Muscle of back (tissue), 11 donors: ENCODE measurements around the gene FANCC. TPM values are rescaled to one million over a fixed set of nuclear protein-coding genes. Genes with fewer than 3 reads are reported as not detected.
A peak's percentile ranks its signal among the peaks of the same experiment; 100 is the strongest.

Source experiments
- DNase-seq, 3 donors: peaks; one replicate each; pipeline versions ENCODE4 v3.0.0 to v3.0.0-alpha.2; 2013
- polyA plus RNA-seq, 10 donors: library from polyadenylated mRNA; unstranded; fragments of 120-200 nt; gene quantifications; one replicate each; pipeline ENCODE4 v1.2.1, GENCODE V29; 2013; ENCODE audit not compliant: insufficient read length in 10 of 10

FANCC gene
- polyA plus RNA-seq, 10 donors = 10.6 to 18.9 (median 15.4) TPM

DNA sequence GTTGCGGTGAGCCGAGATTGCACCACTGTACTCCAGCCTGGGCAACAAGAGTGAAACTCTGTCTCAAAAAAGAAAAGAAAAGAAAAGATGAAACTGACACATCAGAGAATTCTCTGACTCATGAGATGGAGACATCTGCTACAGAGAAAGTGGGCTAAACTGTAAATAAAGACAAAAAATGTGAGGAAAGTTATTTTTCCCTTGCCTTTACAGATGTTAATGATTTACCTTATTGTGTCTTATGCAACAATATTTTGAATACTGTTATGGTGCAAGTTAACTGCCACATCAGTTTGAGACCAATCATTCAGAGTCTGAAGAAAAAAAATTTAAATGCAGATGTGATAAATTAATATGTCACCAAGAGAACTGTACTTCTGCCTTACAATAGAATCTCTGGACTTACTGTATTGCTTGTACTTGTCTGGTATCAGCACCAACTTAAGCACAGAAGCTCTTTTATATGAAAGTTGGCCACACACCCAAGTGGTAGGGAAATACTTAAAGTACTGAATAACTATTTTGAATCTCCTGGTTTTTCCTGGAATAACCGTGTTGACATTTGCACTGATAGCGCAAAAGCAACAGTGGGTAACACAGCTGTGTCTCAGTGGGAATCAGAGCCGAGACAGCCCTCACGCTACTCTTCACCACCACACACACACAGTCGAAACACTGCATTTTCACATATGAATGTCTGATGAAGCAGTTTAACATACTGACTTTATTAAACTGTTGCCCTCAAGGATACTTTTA lies 169.9 kb downstream of the FANCC start:
- no peak for DNase-seq

DNA sequence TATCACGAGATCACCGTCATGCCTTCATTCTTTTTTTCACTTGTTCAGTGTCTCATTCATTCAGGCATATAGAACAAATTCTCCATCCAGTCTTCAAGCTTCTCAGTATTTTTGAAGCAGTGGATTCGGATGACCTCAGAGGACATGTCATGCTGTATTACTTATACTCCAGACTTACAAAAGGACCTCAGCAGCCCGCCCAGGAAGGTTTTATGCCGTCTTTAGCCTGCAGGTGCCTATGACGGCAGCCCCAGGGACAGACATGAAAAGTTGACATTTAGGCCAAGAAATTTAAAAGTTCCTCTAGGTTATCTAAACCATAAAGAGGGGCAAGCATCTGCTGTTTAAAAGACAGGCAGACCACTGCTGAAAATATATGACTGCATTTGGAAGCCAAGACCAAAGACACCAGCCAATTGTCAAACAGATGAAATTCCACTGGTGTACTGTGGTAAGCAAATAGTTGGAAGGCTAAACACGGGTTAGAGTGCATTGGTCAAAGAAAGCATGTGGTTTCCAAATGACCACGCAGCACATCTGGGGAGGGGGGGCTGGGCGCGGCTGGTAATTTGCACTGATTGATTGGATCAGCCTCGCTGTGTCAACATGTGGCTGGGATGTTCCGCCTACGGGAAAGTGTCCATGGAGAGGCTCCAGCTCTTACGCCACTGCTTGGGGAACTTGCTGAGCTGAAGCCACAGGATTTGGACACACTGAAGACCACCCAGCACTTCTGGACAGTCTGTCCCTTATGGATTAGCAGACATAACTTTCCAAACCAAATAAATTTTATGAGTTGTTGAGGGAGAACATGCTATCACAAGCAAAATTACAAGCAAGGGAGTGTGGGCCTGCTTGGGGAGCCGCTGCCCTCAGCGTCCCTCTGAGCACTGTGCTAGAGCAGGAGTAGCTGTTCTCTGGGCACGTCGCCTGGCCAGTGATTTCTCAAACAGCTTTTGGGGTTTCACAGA lies 173.6 kb downstream of the FANCC start:
- peak; percentile 91 to 98 (median 97) for DNase-seq

DNA sequence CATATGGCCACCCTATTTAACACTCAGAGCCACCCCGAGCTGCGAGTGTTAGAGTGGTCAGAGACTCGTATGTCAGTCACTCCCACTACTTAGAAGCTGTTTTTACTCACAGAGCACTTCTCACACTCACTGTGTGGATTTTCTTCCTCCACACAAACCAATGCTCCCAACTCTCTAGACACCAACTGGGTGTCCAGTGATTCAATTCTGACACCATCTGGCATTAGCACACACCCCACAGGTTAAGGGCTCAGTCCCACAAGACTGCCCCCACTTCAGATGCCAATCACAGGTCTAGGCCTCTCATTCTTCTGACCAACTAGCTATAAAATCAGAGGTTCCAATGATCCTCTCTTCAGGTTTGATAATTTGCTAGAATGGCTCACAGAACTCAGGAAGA lies 174.8 kb downstream of the FANCC start:
- DNase-seq = no peak

DNA sequence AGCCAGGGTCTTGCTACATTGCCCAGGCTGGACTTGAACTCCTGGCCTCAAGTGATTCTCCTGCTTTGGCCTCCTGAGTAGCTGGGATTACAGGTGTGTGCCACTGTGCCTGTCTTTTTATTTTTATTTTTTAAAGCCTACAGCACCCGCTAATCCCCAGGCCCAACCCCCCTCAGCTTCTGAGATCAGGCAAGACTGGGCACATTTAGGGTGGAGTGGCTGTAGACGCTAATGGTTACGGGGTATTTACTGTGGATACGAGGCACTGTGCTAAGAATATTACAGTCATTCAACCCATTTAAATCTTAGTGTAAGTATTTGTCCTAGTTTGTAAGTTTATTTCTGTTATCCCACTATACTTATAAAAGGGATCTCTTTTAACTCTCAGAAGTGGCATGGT lies 175.2 kb downstream of the FANCC start:
- no peak for DNase-seq

DNA sequence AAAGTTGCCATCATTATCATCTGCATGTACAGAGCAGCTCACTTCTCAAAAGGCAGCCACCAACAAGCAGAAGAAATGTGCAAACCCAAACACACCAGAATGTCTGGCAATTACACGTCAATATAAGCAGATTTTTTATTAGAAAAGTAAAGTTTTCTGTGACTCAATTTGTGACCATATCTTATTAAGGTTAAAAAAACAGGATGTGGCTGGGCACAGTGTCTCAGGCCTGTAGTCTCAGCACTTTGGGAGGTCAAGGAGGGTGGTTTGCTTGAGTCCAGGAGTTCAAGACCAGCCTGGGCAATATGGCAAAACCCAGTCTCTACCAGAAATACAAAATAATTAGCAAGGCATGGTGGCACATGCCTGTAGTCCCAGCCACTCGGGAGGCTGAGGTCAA lies 176.7 kb downstream of the FANCC start:
- no peak for DNase-seq

DNA sequence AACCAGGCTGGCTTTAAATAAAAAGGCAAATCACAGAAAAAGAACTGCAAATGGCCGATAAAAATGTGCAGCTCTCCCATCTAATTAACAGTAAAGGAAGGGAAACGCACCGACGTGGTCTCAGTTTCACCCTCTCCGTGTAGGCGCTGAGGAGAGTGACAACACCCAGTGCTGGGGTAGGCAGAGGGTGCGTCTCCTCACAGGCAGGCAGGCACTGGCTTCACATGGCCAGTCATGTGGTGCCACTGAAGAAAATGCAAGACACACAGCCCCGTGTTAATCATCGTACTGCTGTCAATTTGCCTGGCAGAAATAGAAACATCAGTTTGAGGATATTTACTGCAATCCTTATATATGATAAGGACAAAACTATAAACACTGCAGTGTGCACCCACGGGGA lies 178.4 kb downstream of the FANCC start:
- DNase-seq = no peak

DNA sequence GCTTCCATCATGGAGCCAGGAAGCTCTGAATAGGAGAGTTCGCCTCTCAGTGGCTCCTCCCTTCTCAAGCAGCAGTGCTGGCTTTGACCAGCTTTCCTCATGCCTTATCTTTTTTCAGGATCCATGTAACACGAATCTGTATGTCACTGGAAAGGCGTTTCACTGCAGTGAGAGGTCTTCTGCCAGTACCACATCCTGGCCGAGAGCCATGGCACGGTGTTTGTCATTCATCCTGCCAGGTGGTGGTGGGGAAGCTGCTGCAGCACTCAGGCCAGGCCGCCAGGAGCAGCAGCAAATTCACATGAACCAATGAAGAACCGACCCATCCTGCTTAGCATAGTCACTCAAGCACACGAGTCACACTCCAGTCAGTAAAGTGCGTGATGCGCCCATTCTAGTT lies 179.0 kb downstream of the FANCC start:
- DNase-seq = no peak

DNA sequence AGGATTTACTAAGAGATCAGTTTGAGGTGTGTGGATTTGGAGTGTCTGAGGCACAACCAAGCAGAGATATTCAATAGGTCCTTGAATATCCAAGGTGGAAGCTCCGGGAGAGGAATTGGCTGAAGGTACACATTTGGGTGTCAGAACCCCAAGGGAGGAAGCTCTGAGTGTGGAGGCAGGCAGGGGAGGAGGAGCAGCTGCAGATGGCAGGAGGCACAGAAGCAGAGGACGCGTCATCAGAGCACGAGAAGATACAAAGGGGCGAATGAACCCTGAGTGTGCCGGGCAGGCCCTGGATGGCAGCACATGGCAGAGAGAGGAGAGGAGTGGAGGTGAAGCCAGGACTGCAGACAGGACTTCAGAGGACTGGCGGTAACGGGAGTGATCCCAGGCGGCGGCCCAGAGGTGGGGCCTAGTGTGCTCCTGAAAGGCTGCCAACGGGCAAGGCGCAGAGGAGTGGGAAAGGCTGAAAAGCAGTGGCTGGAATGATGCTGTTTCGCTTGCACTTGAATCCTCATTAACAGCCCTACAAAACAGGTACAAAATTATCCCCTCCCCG lies 179.8 kb downstream of the FANCC start:
- no peak for DNase-seq

DNA sequence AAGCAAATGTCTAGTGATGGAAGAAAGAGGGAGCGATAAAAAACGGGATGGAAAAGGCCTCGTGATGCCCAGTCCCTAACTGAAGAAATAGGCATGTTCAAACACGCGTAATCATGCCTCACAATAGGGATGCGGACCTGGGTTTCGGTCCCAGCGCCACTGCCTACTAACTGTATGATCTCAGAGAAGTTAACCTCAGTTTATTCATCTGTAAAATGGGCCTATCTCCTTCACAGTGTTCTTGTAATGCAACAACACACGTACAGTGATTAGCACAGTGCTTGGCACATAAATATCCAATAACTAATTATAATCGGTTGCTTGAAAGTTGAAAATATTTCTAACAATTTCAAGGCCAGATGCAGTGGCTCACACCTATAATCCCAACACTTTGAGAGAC lies 181.8 kb downstream of the FANCC start:
- no peak for DNase-seq

DNA sequence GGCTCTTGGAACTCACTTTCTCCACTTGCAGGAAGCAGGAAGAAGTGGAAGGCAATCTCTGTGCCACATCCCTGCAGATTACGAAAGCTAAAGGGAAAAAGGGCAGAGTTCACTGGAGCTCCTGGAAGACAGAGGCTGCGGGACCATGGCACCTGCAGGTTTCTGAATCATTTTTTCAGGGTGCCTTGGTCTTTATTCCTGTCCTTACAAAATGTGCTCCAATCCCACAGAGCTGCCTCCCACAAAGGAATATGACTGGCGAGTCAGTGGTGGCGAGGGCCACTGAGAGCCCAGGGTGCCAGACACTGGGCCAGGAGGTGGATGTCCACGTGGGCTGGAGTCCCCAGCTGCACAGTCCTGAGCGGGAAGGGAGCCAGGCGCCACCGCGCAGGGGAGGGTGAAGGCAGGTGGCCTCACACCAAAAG lies 183.0 kb downstream of the FANCC start:
- DNase-seq = no peak

DNA sequence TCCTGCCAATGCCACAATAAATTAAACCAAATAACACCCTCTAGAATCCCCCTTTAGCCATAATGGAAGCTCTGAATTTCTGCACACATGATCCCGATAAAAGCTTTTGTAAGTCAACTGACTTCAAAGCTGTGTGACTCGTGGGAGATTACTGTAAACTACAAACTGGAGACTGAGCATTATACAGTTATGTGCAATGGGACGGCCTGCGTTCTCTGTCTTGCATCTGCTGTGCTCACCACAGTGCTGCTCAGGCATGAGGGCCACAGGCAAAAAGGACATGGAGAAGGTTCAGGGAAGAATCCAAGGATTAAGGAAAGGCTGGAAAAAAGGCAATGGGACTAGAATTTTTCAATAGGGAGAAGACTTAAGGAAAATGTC lies 184.2 kb downstream of the FANCC start:
- DNase-seq = no peak

DNA sequence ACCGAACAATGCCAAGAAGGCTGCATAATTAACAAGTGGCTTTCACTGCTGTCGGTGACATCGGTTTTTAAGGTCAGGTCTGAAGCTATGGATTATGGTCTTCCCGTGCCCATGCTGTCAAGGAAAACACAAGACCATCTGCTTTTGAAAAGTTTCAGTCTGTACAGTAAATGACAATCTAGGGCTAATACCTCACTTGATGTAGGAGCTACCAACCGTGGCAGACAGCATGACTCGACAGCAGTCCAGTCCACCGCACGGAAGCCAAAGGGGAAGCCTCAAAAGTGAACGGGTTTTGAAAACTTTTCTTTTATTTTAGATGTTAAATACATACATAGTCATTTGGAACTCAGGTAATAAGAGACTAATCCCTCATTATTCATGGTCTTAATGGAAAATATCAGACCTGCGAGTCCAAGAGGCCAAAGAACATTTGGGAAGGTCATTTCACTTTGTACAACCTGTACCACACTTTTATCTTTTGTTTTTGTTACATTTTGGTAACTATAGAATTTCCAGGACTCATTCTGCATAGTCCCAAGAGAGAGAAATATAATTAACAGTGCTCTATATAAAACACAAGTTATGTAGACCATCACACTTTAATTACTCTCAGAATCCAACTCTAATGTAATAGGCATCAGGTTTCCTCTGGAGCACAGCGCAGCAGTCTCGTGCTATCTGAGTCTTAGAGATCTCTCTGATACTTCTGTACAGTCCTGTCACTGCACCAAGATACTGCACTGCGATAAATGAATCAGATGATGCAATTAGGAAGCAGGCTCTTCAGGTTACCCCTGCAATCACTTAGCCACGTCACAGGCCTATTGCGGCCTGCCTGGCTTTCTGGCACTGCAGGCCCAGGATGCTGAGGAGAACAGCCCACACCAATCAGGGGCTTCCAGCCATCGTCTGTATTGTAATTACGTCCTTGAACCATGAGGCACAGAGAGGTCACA lies 184.9 kb downstream of the FANCC start:
- DNase-seq = no peak

DNA sequence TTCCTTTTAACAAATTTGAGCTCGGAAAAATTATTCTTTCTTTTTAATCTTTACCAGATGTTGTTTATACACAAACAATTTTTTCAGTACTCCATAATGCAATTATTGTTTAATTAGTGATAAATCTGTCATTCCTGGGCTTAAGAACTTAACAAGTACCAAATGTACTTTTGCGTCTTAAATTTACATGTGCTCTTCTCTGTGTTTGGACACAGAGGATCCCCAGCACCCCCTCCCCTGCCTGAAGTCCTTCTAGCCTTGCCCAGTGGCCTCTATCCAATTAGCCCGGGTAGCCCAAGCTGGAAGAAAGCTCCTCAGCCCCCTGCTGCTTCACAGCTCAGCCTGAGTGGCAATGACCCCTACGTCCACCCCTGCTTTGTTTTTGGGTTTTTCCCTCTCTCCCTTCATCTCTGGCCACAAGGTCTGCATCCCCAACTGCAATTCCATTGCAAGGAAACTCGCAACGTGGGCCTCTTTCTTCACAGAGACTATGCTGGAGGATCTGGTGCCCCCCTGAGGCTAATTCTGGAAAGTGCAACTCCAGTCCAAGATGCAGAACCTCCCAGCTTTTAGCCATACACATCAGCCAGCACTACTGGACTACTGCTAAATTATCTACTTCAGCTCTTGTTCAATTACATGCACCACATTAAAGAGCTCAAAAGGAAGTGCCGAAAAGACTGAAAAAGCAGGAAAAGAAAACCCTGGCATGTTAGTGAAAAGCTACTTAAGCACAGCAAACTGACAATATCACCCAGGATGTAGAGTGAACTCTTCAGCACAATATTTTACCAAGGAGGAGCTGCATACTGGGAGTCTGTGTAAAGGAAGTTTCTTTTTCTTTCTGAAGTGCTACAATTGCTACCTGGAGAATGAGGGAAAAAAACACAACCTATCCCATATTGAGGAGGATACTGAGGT lies 186.2 kb downstream of the FANCC start:
- DNase-seq = peak; percentile 61 to 83 (median 75)

DNA sequence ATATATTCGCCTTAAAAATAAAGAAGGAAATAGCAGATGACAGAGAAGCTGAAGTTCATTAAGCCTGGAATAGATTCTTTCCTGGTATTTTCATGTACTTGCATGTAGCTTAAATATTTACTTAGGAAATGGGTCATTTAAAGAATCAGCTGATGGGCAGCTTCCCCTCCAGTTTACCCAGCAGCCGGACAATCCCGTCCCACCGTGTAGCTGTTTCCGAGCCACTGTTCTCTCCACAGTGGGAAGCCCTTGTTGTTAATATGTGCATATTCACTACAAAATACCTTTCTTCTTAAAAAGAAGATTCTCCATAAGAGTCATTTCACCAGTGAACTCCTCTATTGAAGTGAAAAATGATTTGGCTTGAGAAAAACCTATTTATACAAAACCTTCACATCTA lies 187.0 kb downstream of the FANCC start:
- no peak for DNase-seq

DNA sequence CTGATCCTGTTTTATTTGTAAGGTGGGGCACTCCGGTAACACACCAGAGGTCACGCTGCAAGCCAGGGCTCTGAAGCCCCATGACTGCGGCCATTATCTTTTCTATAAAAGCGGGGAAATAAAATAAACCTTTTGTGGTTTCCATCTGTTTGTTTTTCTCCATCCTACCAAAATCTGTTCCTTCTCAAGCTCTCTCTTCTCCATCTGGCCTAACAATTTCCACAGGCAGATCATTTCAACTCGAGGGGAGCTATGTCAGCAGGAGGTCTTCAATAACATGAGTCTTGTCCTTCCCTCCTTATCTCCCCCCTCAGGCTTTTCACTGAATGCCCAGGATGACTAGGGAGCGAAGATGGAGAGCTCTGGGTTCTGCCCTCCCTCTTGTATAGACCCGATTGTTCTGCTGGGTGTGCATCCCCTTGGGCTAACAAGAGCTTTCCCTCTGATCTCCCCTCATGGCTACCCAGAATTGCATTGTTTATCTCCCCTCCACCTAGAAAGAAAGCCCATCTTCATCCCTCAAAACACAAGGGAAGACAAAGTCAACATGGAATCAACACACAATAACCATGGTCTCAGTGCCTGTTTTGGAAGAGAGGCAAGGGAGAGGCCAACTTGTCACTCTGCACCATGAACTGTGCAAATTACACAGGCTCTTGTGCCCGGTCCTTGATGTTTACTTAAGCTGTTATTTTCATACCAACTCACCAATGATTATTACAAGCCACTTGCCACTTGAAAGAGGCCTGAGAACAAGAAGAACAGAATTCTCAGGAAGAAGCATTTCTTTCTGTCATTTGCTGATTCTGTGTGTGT lies 187.8 kb downstream of the FANCC start:
- DNase-seq = no peak

DNA sequence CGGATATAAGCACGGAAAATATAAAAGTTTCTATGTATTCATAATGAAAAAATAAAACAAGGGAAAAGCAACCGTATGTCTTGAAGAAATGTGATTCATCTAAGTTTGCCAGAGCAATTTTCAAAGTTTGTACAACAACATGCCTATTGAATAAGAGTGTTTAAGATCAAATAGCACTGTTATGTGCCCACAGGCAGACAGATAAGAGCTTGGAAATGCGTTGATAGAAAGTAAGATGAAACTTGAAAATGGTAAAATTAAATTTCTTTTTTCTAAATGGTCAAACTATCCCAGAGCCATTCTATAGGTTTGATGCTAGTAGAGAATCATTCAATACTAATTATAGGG lies 189.4 kb downstream of the FANCC start:
- no peak for DNase-seq

DNA sequence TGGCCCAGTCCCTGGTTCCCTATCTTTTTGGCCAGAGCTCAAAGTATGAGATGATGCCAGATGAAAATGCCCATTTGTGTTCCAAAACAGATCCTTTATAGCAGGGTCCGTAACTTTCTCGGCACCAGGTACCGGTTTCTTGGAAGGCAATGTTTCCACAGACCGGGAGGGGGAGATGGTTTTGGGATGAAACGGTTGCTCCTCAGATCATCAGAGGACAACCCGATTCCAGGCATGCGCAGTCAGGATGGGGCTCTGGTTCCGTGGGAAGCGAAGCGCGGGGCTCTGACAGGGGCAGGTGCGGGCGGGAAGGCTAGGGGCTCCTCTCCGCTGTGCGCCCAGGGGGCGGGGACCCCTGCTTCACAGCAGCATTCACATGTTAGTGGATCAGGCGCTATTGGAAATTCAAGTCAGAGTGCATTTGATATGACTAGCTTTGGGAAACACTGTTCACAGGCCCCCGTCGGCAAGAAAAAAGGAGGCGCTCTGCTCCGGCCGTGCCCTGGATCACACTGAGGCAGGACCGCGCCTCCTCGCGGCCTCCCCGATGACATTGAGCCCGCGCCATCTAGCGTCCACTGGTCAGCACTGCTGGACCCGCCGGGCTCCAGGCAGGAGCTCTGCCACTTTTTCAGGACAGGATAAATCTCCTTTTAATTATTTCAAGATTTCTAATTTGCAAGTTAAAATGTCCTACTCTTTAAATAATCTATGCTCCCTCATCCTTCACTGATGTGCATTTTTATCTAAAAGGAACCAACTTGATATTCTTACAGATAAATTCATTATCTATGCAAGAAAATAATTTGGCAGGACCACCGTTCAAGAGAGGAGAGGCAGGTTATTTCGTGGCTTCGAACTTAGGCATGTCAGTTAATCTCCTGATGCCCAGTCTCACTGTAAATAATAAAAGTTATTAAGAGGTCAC lies 190.0 kb downstream of the FANCC start:
- peak; percentile 77 to 91 (median 82) for DNase-seq

DNA sequence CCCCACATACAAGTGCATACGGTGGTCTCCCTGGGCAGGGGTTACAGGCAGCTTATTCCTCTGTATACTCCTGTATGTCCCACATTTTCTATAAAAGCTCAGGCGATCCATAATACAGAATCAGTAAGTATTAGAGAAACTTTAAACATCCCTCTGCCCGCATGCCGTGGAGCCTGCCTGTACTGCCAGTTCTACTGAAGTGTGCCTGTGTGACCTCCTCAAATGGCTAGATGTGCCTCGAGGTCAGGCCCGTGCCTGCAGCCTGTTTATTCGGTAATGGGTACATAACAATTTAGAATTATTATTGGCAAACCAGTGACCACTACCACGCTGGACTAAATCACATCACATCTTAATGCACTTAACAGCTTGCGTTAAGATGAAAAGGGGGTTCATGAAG lies 190.8 kb downstream of the FANCC start:
- DNase-seq = no peak
